ENCODE data around the gene SCYGR5.

- TF ChIP-seq, protein P1, sequence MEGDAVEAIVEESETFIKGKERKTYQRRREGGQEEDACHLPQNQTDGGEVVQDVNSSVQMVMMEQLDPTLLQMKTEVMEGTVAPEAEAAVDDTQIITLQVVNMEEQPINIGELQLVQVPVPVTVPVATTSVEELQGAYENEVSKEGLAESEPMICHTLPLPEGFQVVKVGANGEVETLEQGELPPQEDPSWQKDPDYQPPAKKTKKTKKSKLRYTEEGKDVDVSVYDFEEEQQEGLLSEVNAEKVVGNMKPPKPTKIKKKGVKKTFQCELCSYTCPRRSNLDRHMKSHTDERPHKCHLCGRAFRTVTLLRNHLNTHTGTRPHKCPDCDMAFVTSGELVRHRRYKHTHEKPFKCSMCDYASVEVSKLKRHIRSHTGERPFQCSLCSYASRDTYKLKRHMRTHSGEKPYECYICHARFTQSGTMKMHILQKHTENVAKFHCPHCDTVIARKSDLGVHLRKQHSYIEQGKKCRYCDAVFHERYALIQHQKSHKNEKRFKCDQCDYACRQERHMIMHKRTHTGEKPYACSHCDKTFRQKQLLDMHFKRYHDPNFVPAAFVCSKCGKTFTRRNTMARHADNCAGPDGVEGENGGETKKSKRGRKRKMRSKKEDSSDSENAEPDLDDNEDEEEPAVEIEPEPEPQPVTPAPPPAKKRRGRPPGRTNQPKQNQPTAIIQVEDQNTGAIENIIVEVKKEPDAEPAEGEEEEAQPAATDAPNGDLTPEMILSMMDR (IDR thresholded peaks at IDR 0.05) = no peak
- no peak for TF ChIP-seq POLR2A (IDR thresholded peaks at IDR 0.05)
These were observed 11.2 kb upstream of the SCYGR5 start for GRCh38 chr2:227655454-227655853.
